RCC 7860 (cell line): Measurements from ENCODE around the gene SLC17A3.
A peak's percentile ranks its signal among the peaks of the same experiment; 100 is the strongest.

Source experiments
- DNase-seq: peaks from one replicate; pipeline ENCODE4 v3.0.0-alpha.2; 2015; ENCODE audit warnings: low spot score
- FAIRE-seq: peaks from 2 replicates; lab custom pipeline; 2012; peaks lifted over from hg19 to GRCh38; lab: Jason Lieb, UNC

The SLC17A3 gene

GRCh38 chr6:25892877-25893276, 18.8 kb upstream of the SLC17A3 start:
- FAIRE-seq (no peak), DNase-seq (no peak)

- DNase-seq (peak; percentile 50), FAIRE-seq (peak; percentile 83)
These were observed 16.1 kb upstream of the SLC17A3 start for GRCh38 chr6:25889877-25890853.

DNA sequence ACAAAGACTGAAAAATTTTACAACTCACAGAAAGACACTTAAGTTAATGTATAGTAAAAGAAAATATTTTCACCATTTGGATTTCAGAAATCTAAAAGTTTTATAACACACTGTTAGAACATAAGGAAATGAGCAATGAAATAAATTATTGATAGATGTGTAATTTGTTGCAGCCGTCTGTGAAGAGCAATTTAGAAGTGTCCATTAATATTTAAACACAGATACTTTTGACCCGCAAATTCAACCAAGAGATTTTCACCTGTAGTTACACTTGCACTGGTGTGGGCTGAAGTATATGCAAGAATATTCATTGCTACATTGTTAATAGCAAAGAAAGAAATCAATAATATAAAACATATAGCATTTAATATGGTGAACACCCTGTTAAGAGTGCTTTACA, 14.6 kb upstream of the SLC17A3 start:
- no peak for DNase-seq
- FAIRE-seq: peak; percentile 87

- FAIRE-seq (peak; percentile 12), DNase-seq (peak; percentile 6)
These were observed 12.0 kb upstream of the SLC17A3 start for GRCh38 chr6:25886066-25886465.

DNA sequence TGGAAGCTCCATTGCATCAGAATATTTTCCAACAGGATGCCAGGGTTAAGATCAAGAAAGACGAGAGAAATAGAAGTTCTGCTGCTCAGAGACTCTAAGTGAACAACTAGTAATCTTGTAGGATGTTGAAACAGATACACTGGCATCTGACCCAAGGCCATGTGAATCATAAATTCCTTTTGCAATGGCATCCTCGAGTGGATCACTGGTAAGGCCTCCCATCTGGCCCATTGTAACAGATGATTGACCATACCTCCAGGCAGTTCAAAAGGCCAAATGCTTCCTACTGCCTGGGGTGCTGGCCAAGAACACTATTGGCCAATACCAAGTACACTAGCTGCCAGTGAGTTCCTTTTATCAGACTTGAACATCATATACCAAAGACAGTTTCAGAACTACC, 9.9 kb upstream of the SLC17A3 start:
- FAIRE-seq: peak; percentile 98
- peak; percentile 93 for DNase-seq

- FAIRE-seq (no peak), DNase-seq (peak; percentile 76)
These were observed 9.5 kb upstream of the SLC17A3 start for GRCh38 chr6:25883536-25883935.

GRCh38 chr6:25882051-25882496, 8.0 kb upstream of the SLC17A3 start:
- FAIRE-seq: no peak
- DNase-seq: no peak

DNA sequence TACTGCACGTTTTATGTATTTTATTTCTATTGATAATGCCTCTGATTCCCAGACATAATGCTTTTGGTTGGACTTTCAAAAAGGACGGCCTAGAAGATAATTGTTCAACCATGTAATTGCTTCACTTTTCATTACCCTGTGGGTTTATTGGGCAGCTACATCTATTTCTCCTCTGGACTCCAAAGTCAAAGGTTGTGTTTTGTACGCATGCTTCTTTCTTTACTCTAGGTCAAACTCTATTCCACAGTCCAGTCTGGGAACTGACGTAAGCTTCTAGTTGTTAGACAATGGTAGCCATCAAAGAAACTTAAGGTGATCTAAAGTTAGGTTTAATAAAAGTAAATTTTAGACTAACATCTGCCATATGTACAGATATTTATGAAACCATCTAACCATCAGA, 6.6 kb upstream of the SLC17A3 start:
- DNase-seq: no peak
- no peak for FAIRE-seq

GRCh38 chr6:25878721-25879322, 4.8 kb upstream of the SLC17A3 start:
- DNase-seq (no peak), FAIRE-seq (no peak)

DNA sequence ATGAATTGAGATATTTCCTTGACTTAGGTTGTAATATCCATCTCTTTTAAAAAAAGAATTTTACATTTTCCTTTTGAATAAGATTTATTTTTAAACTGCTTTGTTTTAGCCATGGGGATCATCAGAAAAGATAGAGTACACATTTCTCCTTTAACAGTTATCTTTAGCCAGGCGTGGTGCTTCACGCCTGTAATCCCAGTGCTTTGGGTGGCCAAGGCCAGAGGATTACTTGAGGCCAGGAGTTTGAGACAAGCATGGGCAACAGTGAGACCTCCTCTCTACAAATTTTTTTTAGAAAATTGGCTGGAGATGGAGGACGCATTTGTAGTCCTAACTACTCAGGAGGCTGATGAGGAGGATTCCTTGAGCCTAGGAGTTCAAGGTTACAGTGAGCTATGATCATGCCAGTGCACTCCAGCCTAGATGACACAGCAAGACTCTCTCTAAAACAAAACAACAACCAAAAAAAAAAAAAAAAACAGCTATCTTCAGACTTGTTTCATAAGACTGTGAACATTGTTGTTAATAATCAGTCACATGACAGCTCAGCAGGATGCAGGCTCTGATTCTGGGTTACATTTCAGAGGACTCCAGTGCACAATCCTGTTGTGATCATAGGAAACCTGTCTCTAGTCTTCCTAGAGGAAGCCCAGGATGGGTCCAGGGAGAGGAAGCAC, 2.0 kb upstream of the SLC17A3 start:
- FAIRE-seq (no peak), DNase-seq (no peak)

GRCh38 chr6:25875563-25875905, 1.5 kb upstream of the SLC17A3 start:
- peak; percentile 63 for DNase-seq
- FAIRE-seq: peak; percentile 97

GRCh38 chr6:25874822-25875562, 949 bp upstream of the SLC17A3 start:
- DNase-seq (peak; percentile 61), FAIRE-seq (no peak)

- DNase-seq (no peak), FAIRE-seq (no peak)
These were observed 1.2 kb downstream of the SLC17A3 start for GRCh38 chr6:25872814-25873213.

DNA sequence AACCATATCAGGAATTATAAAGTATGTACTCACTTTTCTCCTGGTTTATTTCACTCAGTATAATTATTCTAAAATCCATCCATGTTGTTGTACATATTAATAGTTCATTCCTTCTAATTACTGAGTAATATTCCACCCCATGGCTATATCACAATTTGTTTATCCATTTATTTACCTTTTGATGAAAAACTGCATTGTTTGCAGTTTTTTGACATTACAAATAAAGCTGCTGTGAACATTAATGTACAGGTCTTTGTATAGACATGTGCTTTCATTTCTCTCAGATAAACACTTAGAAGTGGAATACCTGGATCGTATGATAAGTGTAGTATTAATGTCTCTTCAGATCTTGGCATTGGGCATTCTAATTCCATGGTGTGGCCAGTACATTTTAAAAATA, 4.2 kb downstream of the SLC17A3 start:
- FAIRE-seq (no peak), DNase-seq (no peak)

DNA sequence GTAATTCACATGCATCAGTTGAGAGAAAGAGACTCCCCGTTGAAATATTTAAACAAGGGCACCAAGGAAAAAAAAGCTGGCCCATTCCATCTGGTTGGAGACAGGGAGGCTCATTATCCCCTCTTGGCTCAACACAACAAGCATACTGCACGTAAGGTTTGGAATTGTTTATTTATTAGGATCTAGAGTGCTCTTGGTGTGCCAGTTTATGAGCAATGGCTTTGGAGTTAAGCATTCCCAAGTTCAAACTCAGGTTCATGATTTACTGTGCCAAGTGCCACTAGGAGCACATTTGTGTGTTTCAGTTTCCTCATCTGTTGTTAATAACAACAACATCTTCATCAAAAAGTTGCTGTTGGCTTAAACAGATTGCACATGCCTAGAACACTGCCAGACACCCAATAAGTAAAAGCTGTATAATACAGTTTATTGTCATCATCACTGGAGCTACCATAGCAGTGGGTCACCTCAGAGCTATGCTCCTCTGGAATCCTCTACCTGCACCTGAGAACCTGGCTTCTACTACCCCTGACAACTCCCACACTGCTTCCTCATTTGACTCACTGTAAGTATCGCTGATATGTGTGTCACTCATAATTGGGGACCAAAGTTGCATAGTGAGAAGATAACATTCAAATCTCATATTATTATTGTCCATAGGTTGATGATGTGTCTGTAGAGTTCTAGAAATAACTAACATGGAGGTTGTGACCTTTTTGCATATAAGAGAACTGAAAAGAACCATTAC, 5.4 kb downstream of the SLC17A3 start:
- DNase-seq (no peak), FAIRE-seq (no peak)

- DNase-seq (no peak), FAIRE-seq (no peak)
These were observed 8.0 kb downstream of the SLC17A3 start for GRCh38 chr6:25866011-25866410.

- FAIRE-seq: no peak
- no peak for DNase-seq
These were observed 10.7 kb downstream of the SLC17A3 start for GRCh38 chr6:25863360-25863759.

DNA sequence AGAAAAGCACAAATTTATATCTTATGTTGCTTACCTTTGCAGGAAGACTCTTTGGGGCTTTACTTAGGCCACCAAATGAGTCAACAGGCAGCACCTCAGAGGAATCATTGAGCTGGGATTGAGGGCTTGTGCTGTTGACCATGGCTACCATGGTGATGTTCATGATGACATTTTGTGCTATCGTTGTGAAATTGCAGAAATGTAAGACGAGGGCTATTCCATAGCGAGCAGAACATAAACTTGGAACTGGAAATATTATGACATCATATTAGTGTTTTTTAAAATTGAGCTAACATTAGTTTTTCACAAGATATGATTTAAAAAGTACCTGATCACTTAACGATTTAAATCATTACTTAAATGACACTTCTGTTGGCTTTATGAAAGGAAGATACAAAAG, 11.8 kb downstream of the SLC17A3 start:
- DNase-seq (no peak), FAIRE-seq (no peak)

GRCh38 chr6:25852756-25853155, 21.3 kb downstream of the SLC17A3 start:
- no peak for FAIRE-seq
- DNase-seq: no peak

GRCh38 chr6:25851961-25852360, 22.1 kb downstream of the SLC17A3 start:
- DNase-seq (no peak), FAIRE-seq (no peak)
